ENCODE data around the gene DUSP16.
A peak's percentile ranks its signal among the peaks of the same experiment; 100 is the strongest.

- TF ChIP-seq CHD4 (IDR thresholded peaks at IDR 0.05; ENCODE audit: borderline replicate concordance) (no peak), FOSB (CRISPR knock-in tag; IDR thresholded peaks at IDR 0.05) (no peak), CTCF (IDR thresholded peaks at IDR 0.05) (no peak), RARB (CRISPR knock-in tag; IDR thresholded peaks at IDR 0.05) (no peak), CHD2 (IDR thresholded peaks at IDR 0.05; ENCODE audit: low read length, partially characterized antibody) (no peak), RAD21 (conservative IDR thresholded peaks at IDR 0.05 in 1 of 2, IDR thresholded peaks at IDR 0.05 in 1 of 2) (no peak), CEBPB (IDR thresholded peaks at IDR 0.05) (no peak), FOSL2 (IDR thresholded peaks at IDR 0.05) (no peak), FOSL2 (CRISPR knock-in tag; IDR thresholded peaks at IDR 0.05) (no peak), MAFK (IDR thresholded peaks at IDR 0.05; ENCODE audit: partially characterized antibody) (peak; percentile 3), TP53 (CRISPR knock-in tag; IDR thresholded peaks at IDR 0.05) (no peak), MAX (IDR thresholded peaks at IDR 0.05) (no peak), ESRRA (IDR thresholded peaks at IDR 0.05; ENCODE audit: borderline replicate concordance, low read length) (no peak)
Observed at GRCh38 chr12:12486661-12487240, 75.9 kb downstream of the DUSP16 start.

Measured in A549 (cell line).